Body of pancreas (tissue), 4 donors: ENCODE data around the gene SYNGR1. TPM values are rescaled to one million over a fixed set of nuclear protein-coding genes. Genes with fewer than 3 reads are reported as not detected.

ENCODE experiments used
- ATAC-seq: fragments of 150-250 bp; one replicate; pipeline ENCODE4 v1.9.1; 2016
- DNase-seq, 4 donors: peaks; one replicate each; pipeline ENCODE4 v3.0.0-alpha.2; 2019
- H3K27ac ChIP-seq, 4 donors: fragments of 200-600 bp; sonication (generic); 1 replicate in 3 of 4; 2 replicates in 1 of 4; pipeline versions ENCODE4 v1.5.1 to v1.6.1; 2016 to 2019; ENCODE audit warnings: mild to moderate bottlenecking in 1 of 4, mixed read lengths in 1 of 4, moderate library complexity in 1 of 4
- H3K27me3 ChIP-seq, 2 donors: fragments of 200-600 bp; sonication (generic); one replicate each; pipeline ENCODE4 v1.6.0; 2016; ENCODE audit warnings: mild to moderate bottlenecking in 1 of 2
- H3K36me3 ChIP-seq, 2 donors: fragments of 200-600 bp; sonication (generic); replicated peaks in 1 of 2; 2 replicates each; pipeline ENCODE4 v1.5.1; 2016; ENCODE audit warnings: low read depth in 2 of 2; ENCODE audit not compliant: insufficient read depth in 1 of 2
- H3K4me1 ChIP-seq: fragments of 200-600 bp; sonication (generic); one replicate; pipeline ENCODE4 v1.6.0; 2016
- H3K4me3 ChIP-seq, 2 donors: fragments of 200-600 bp; sonication (generic); 1 replicate in 1 of 2; 2 replicates in 1 of 2; pipeline ENCODE4 v1.5.1; 2016 to 2019
- H3K9me3 ChIP-seq, 3 donors: fragments of 200-600 bp; sonication (generic); 1 replicate in 2 of 3; 2 replicates in 1 of 3; pipeline ENCODE4 v1.5.1; 2016
- CTCF ChIP-seq, 7 experiments: fragments of 450-650 bp in 4 of 7; fragments of 200-600 bp in 3 of 7; sonication (generic) in 3 of 7; IDR thresholded peaks; one replicate each; pipeline ENCODE4 v1.5.1; 2016 to 2019; ENCODE audit warnings: antibody characterized with exemption in 7 of 7
- POLR2A ChIP-seq, 3 donors: fragments of 450-650 bp; IDR thresholded peaks; one replicate each; pipeline ENCODE4 v1.6.1; 2016; ENCODE audit warnings: antibody characterized with exemption in 3 of 3, mild to moderate bottlenecking in 2 of 3
- WGBS, 2 donors: methylation state at CpG; one replicate each; pipeline ENCODE4 v1.1.5; 2017; 5-methylcytosine and 5-hydroxymethylcytosine counted together
- intact Hi-C: fragments of 100-400 bp; cut with DNase I; formaldehyde crosslinking; loops from one replicate; pipeline ENCODE4 v1.15.1; 2023
- total RNA-seq, 2 donors: library from RNA; depleted of rRNA; stranded (reverse); fragments of >200 nt; gene quantifications; one replicate each; pipeline ENCODE4 v1.1.0, GENCODE V29; 2016

SYNGR1 gene
- total RNA-seq, 2 donors from 2014 or later, result 15.2 to 35.0 TPM

- DNase-seq, result no peak
- intact Hi-C loops, result no loop called here
- Histone ChIP-seq H3K36me3 (peaks cover 7 to 22% of the 10 kb centered on the region in 2 donors), H3K27ac (no peak overlapping the region), H3K27me3 (no peaks in the 10 kb centered on the region), H3K4me1 (no peaks in the 10 kb centered on the region), H3K9me3 (no peaks in the 10 kb centered on the region), H3K4me3 (no peak overlapping the region)
- WGBS, 2 donors, result 86 to 93% methylated on average over 13 of the region's 13 CpGs
- no peak for ATAC-seq
- TF ChIP-seq CTCF (IDR thresholded peaks at IDR 0.05), result no peak
- no peak for TF ChIP-seq POLR2A (IDR thresholded peaks at IDR 0.05)
Measured at GRCh38 chr22:39429186-39429585, 79.4 kb downstream of the SYNGR1 start.

GRCh38 chr22:39429916-39430575 lies 80.3 kb downstream of the SYNGR1 start:
- Histone ChIP-seq H3K27ac (peak overlapping the region in 1 of 4 donors; percentile 53), H3K27me3 (no peaks in the 10 kb centered on the region), H3K9me3 (no peaks in the 10 kb centered on the region), H3K4me3 (no peak overlapping the region), H3K4me1 (no peaks in the 10 kb centered on the region), H3K36me3 (peaks cover 7 to 19% of the 10 kb centered on the region in 2 donors)
- intact Hi-C loops, result no loop called here
- 85 to 92% methylated on average over 16 to 19 of the region's 27 CpGs for WGBS, 2 donors
- no peak for ATAC-seq
- TF ChIP-seq CTCF (IDR thresholded peaks at IDR 0.05) (no peak), POLR2A (IDR thresholded peaks at IDR 0.05) (no peak)
- no peak for DNase-seq

- no peak for ATAC-seq
- Histone ChIP-seq H3K27ac (peak overlapping the region in 2 of 4 donors; percentile 48 to 53), H3K4me1 (no peaks in the 10 kb centered on the region), H3K4me3 (no peak overlapping the region), H3K36me3 (peaks cover 7 to 19% of the 10 kb centered on the region in 2 donors), H3K9me3 (no peaks in the 10 kb centered on the region), H3K27me3 (no peaks in the 10 kb centered on the region)
- WGBS, 2 donors, result 83 to 95% methylated on average over 7 to 10 of the region's 10 CpGs
- TF ChIP-seq POLR2A (IDR thresholded peaks at IDR 0.05) (no peak), CTCF (IDR thresholded peaks at IDR 0.05) (no peak)
- no peak for DNase-seq
- intact Hi-C loops, result no loop called here
Measured at GRCh38 chr22:39430576-39431150, 80.9 kb downstream of the SYNGR1 start.

GRCh38 chr22:39431216-39431801 lies 81.5 kb downstream of the SYNGR1 start:
- Histone ChIP-seq H3K4me1 (no peaks in the 10 kb centered on the region), H3K27ac (peak overlapping the region in 2 of 4 donors; percentile 48 to 53), H3K36me3 (peaks cover 7 to 19% of the 10 kb centered on the region in 2 donors), H3K27me3 (no peaks in the 10 kb centered on the region), H3K4me3 (no peak overlapping the region), H3K9me3 (no peaks in the 10 kb centered on the region)
- DNase-seq (no peak), ATAC-seq (no peak)
- intact Hi-C loops, result no loop called here
- WGBS, 2 donors, result 82 to 86% methylated on average over 10 to 11 of the region's 11 CpGs
- TF ChIP-seq CTCF (IDR thresholded peaks at IDR 0.05), result no peak
- no peak for TF ChIP-seq POLR2A (IDR thresholded peaks at IDR 0.05)
